Progenitor cell of endocrine pancreas (in vitro differentiated cells): Measurements from ENCODE around the gene ACTL6B. TPM values are rescaled to one million over a fixed set of nuclear protein-coding genes. Genes with fewer than 3 reads are reported as not detected.
A peak's percentile ranks its signal among the peaks of the same experiment; 100 is the strongest.

Experiments used
- DNase-seq: peaks from one replicate; pipeline ENCODE4 v3.0.0; 2021; ENCODE audit warnings: low spot score; ENCODE audit not compliant: unreplicated experiment
- H3K27ac Mint-ChIP-seq: 2 replicates; pipeline ENCODE4 v1.8.0; 2021; ENCODE audit warnings: mild to moderate bottlenecking, moderate library complexity, mixed read lengths
- H3K27me3 Mint-ChIP-seq: 2 replicates; pipeline ENCODE4 v1.8.0; 2021; ENCODE audit warnings: mixed read lengths
- H3K36me3 Mint-ChIP-seq: 2 replicates; pipeline ENCODE4 v1.8.0; 2022; ENCODE audit warnings: mixed read lengths; ENCODE audit not compliant: insufficient read depth
- H3K4me1 Mint-ChIP-seq: 2 replicates; pipeline ENCODE4 v1.8.0; 2021; ENCODE audit warnings: low read depth, mixed read lengths
- H3K4me3 Mint-ChIP-seq: 2 replicates; pipeline ENCODE4 v1.8.0; 2021; ENCODE audit warnings: low read depth, mild to moderate bottlenecking, moderate library complexity, mixed read lengths
- H3K9me3 Mint-ChIP-seq: 2 replicates; pipeline ENCODE4 v1.8.0; 2021; ENCODE audit warnings: low read depth, mixed read lengths
- total RNA-seq: library from RNA; stranded (reverse); gene quantifications from 2 replicates; pipeline ENCODE4 v1.2.1, GENCODE V29; 2021
- TF ChIP-seq, protein P1 (sequence below): fragments of 200-600 bp; sonication (generic); IDR thresholded peaks from one replicate; pipeline ENCODE4 v1.5.0; 2021; ENCODE audit warnings: antibody characterized with exemption, mild to moderate bottlenecking; ENCODE audit not compliant: unreplicated experiment

The ACTL6B gene
- total RNA-seq, 1 donor from 2014 or later: 4.2 TPM

DNA sequence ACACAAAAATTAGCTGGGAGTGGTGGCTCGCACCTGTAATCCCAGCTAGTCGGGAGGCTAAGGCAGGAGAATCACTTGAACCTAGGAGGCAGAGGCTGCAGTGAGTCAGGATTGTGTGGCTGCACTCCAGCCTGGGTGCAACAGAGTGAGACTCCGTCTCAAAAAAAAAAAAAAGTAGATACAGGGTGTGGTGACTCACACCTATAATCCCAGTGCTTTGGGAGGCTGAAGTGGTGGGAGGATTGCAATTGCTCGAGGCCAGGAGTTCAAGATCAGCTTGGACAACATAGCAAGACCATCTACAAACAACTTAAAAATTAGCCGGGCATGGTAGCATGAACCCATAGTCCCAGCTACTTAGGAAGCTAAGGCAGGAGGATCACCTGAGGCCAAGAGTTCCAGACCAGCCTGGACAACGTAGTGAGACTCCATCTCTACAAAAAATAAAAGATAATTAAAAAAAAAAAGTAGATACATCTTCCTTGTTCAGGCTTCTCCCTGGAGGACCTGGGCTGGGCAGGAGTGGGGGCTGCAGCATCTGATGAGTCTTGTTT is 41.9 kb downstream of the ACTL6B start:
- DNase-seq: no peak
- TF ChIP-seq, protein P1, sequence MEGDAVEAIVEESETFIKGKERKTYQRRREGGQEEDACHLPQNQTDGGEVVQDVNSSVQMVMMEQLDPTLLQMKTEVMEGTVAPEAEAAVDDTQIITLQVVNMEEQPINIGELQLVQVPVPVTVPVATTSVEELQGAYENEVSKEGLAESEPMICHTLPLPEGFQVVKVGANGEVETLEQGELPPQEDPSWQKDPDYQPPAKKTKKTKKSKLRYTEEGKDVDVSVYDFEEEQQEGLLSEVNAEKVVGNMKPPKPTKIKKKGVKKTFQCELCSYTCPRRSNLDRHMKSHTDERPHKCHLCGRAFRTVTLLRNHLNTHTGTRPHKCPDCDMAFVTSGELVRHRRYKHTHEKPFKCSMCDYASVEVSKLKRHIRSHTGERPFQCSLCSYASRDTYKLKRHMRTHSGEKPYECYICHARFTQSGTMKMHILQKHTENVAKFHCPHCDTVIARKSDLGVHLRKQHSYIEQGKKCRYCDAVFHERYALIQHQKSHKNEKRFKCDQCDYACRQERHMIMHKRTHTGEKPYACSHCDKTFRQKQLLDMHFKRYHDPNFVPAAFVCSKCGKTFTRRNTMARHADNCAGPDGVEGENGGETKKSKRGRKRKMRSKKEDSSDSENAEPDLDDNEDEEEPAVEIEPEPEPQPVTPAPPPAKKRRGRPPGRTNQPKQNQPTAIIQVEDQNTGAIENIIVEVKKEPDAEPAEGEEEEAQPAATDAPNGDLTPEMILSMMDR: no peak
- H3K4me3 Mint-ChIP-seq: no peak overlapping the region
- H3K4me1 Mint-ChIP-seq: peaks cover 3% of the 10 kb centered on the region
- no peaks in the 10 kb centered on the region for H3K9me3 Mint-ChIP-seq
- H3K36me3 Mint-ChIP-seq: peaks cover 5% of the 10 kb centered on the region
- H3K27me3 Mint-ChIP-seq: no peaks in the 10 kb centered on the region
- no peak overlapping the region for H3K27ac Mint-ChIP-seq

DNA sequence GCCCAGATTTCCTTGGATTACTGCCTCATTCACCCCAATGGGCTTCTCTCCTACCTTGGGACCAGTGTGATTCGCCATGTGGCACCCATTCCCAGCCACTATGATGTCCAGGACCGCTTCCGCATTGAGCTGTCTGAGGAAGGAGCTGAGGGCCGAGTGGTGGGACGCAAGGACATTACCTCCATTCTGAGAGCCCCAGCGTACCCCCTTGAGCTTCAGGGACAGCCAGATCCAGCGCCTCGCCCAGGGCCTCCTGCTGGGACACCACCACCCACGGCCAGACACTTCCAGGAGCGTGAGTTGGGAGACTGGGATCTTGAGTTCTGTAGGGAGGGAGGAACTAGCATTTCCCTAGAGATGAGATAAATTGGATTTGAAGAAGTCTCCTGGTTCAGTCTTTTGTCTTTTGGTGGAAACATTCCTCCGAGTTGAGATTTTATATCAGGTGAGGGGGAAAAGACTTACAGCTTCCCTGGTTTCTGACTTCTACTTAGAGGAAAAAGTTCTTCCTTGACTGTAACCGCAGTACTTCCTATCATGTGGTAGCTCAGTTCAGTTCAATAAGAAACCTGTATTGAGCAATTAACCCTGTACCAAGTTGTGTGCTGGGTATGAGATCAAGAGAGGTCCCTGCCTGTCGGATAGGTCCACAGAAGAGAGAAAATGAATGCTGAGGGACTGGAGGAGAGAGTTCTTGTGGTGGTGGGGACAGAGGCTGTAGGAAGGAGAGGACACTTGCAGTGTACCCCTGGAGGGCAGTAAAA is 42.7 kb downstream of the ACTL6B start:
- TF ChIP-seq, protein P1: no peak
- H3K9me3 Mint-ChIP-seq: no peaks in the 10 kb centered on the region
- H3K27ac Mint-ChIP-seq: no peak overlapping the region
- H3K4me3 Mint-ChIP-seq: peak overlapping the region; percentile 99
- H3K36me3 Mint-ChIP-seq: peaks cover 5% of the 10 kb centered on the region
- peaks cover 3% of the 10 kb centered on the region for H3K4me1 Mint-ChIP-seq
- no peaks in the 10 kb centered on the region for H3K27me3 Mint-ChIP-seq
- DNase-seq: no peak

DNA sequence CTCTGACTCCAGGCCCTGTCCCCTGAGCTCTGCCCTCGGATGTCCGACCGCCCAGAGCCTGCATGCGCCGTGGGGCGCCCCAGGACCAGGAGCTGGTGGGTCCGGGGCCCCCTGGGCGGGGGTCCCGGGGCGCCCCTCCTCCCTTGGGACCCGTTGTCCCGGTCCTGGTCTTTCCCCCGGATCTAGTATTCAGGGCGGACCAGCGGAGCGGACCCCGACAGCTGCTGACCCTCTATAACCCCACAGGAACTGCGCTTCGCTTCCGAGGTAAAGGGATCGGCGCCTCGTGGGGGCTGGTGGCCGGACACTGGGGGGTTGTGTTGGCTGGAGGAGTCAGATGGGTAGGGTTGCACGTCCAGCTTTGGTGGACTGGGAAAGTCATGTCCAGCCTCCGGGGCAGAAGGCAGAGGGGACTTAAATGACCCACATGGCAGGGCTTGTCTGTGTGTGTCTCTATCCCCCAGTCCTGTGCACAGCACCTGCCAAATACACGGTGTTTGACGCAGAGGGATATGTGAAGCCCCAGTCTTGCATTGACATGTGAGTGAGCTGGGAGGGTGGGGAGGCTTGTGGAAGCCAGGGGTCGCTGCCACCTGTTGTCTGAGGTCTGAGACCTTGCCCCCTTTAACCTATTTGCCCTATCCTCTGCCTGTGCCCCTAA is 43.4 kb downstream of the ACTL6B start:
- Mint-ChIP-seq H3K27me3 (no peaks in the 10 kb centered on the region), H3K36me3 (peaks cover 5% of the 10 kb centered on the region), H3K4me1 (peaks cover 3% of the 10 kb centered on the region), H3K4me3 (peak overlapping the region; percentile 99), H3K27ac (peak overlapping the region; percentile 33), H3K9me3 (no peaks in the 10 kb centered on the region)
- TF ChIP-seq, protein P1: peak; percentile 22
- DNase-seq: peak; percentile 27

DNA sequence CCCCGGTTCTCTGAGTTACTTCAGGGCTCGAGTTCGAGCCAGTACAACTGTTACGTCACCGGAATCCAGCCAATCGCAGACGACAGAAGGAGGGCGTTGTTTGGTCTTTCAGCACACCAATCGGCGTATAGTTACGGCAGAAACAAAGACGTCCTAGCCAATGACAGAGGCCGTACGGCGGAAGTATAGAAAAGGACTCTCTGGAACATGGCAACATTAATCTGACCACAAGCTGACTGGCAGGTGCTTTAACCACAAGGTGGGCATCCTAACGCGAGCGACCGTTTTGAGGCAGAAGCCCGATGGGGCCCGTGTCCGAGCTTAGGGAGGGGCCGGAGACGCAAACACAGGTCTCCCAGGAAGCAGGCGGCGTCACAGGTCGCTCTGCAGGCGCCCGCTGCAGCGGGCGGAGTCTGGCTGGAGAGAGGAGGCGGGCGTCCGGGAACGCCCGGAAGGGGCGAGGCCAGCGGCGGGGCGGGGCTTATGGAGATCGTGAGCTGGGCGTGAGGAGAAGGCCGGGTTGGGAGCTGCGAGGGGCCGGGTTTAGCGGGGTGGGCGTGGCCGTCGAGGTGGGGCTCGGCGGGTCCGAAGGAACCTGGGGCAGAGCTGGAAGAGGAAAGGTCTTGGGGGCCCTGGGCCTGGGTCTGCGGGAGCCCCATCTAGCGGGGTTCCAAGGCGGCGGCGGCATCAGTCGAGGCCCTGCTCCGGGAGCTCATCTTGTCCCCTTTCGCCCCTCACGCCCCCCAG is 44.1 kb downstream of the ACTL6B start, which contains the start of gene MOSPD3:
TSS of gene MOSPD3 (plus strand) at position 558 of the 747 bp plus-strand sequence. CDS start 252 bp downstream, outside the sequence.
- Mint-ChIP-seq H3K4me3 (peak within 1 kb of the TSS; percentile 99), H3K4me1 (peaks cover 3% of the 10 kb centered on the region), H3K27ac (peak within 1 kb of the TSS; percentile 100), H3K27me3 (peaks cover 6% of the 10 kb centered on the region), H3K36me3 (peaks cover 5% of the 10 kb centered on the region), H3K9me3 (no peaks in the 10 kb centered on the region)
- TF ChIP-seq, protein P1: no peak
- DNase-seq: peak; percentile 97

DNA sequence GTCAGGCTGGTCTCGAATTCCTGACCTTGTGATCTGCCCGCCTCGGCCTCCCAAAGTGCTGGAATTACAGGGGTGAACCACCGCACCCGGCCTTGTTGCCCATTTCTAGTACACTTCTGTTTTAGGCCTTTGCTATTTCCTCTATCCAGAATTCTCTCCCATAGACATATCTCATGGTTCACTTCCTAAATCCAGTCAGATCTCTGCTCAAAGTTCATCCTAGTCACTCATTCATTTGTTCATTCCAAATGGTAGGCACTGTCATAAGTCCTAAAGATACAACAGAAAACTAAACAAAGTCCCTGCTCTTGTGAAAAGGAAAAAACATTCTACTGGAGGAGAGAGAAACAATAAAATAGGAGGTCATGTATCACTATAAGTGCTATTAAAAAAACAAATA is 46.3 kb downstream of the ACTL6B start:
- peaks cover 2% of the 10 kb centered on the region for H3K36me3 Mint-ChIP-seq
- DNase-seq: no peak
- H3K9me3 Mint-ChIP-seq: no peaks in the 10 kb centered on the region
- TF ChIP-seq, protein P1: no peak
- H3K27me3 Mint-ChIP-seq: peaks cover 22% of the 10 kb centered on the region
- peaks cover 7% of the 10 kb centered on the region for H3K4me1 Mint-ChIP-seq
- H3K27ac Mint-ChIP-seq: no peak overlapping the region
- peak overlapping the region; percentile 0 for H3K4me3 Mint-ChIP-seq
